Mesendoderm (in vitro differentiated cells): ENCODE data around the gene SLC16A10.

Source experiments
- DNase-seq: peaks from one replicate; pipeline ENCODE4 v3.0.0; 2013
- H2AK5ac ChIP-seq: 2 replicates; pipeline ENCODE4 v1.6.1; 2013; ENCODE audit warnings: low read length, inconsistent platforms
- H2BK120ac ChIP-seq: 2 replicates; pipeline ENCODE4 v1.6.1; 2013; ENCODE audit warnings: low read depth, mild to moderate bottlenecking, low read length, moderate library complexity, mixed read lengths
- H2BK15ac ChIP-seq: replicated peaks from 2 replicates; pipeline ENCODE4 v1.6.1; 2013; ENCODE audit warnings: low read depth, mild to moderate bottlenecking, moderate library complexity
- H2BK5ac ChIP-seq: 2 replicates; pipeline ENCODE4 v1.6.1; 2013; ENCODE audit warnings: low read length, inconsistent platforms
- H3K18ac ChIP-seq: 2 replicates; pipeline ENCODE4 v1.6.1; 2013; ENCODE audit warnings: mild to moderate bottlenecking, low read length, mixed read lengths
- H3K23ac ChIP-seq: one replicate; pipeline ENCODE4 v1.6.1; 2013; ENCODE audit warnings: low read length
- H3K27ac ChIP-seq: 2 replicates; pipeline ENCODE4 v1.5.1; 2013; ENCODE audit warnings: low read depth, mild to moderate bottlenecking, inconsistent platforms, low read length, moderate library complexity
- H3K27me3 ChIP-seq: 2 replicates; pipeline ENCODE4 v1.6.1; 2013; ENCODE audit warnings: low read length, control low read depth, mild to moderate bottlenecking, inconsistent platforms; ENCODE audit not compliant: insufficient read depth, poor library complexity
- H3K36me3 ChIP-seq: 2 replicates; pipeline ENCODE4 v1.6.1; 2013; ENCODE audit warnings: low read length, inconsistent platforms; ENCODE audit not compliant: control insufficient read depth, insufficient read depth
- H3K4ac ChIP-seq: one replicate; pipeline ENCODE4 v1.6.1; 2013; ENCODE audit warnings: low read depth, mild to moderate bottlenecking, low read length, moderate library complexity
- H3K4me1 ChIP-seq: 2 replicates; pipeline ENCODE4 v1.6.1; 2013; ENCODE audit warnings: low read depth, low read length, inconsistent platforms; ENCODE audit not compliant: control insufficient read depth
- H3K4me2 ChIP-seq: 2 replicates; pipeline ENCODE4 v1.6.1; 2013; ENCODE audit warnings: low read length
- H3K4me3 ChIP-seq: 2 replicates; pipeline ENCODE4 v1.5.1; 2013; ENCODE audit warnings: mild to moderate bottlenecking, low read length
- H3K56ac ChIP-seq: one replicate; pipeline ENCODE4 v1.6.1; 2013; ENCODE audit warnings: low read length
- H3K79me1 ChIP-seq: 2 replicates; pipeline ENCODE4 v1.6.1; 2013; ENCODE audit warnings: low read length, inconsistent platforms
- H3K79me2 ChIP-seq: 2 replicates; pipeline ENCODE4 v1.6.1; 2013; ENCODE audit warnings: mild to moderate bottlenecking, low read length; ENCODE audit not compliant: control insufficient read depth, insufficient read depth
- H3K9ac ChIP-seq: 2 replicates; pipeline ENCODE4 v1.6.1; 2013; ENCODE audit warnings: low read length, inconsistent platforms
- H4K5ac ChIP-seq: one replicate; pipeline ENCODE4 v1.6.1; 2013; ENCODE audit warnings: low read length
- H4K8ac ChIP-seq: one replicate; pipeline ENCODE4 v1.6.1; 2013; ENCODE audit warnings: low read depth, mild to moderate bottlenecking, control low read depth, low read length, moderate library complexity
- WGBS: extraction: QIAGEN DNeasy Blood & Tissue Kit; methylation state at CpG from one replicate; pipeline ENCODE4 v1.1.7; 2013; ENCODE audit warnings: low lambda C conversion rate, missing lambda C conversion rate; ENCODE audit not compliant: insufficient coverage; ENCODE audit errors: extremely low coverage; 5-methylcytosine and 5-hydroxymethylcytosine counted together

The SLC16A10 gene

GRCh38 chr6:111175109-111175508 is 87.8 kb downstream of the SLC16A10 start:
- WGBS = no CpG with 5 or more reads among the region's 2 CpGs
- no peaks in the 10 kb centered on the region for H3K4me1 ChIP-seq
- H3K27ac ChIP-seq = no peak overlapping the region
- no peak overlapping the region for H4K8ac ChIP-seq
- H3K79me2 ChIP-seq = no peaks in the 10 kb centered on the region
- H2BK15ac ChIP-seq = no peak overlapping the region
- H2AK5ac ChIP-seq = no peak overlapping the region
- H2BK5ac ChIP-seq = no peak overlapping the region
- no peak overlapping the region for H3K4ac ChIP-seq
- no peak overlapping the region for H3K9ac ChIP-seq
- H3K4me3 ChIP-seq = no peak overlapping the region
- H3K79me1 ChIP-seq = no peaks in the 10 kb centered on the region
- H2BK120ac ChIP-seq = no peak overlapping the region
- H3K4me2 ChIP-seq = no peak overlapping the region
- no peaks in the 10 kb centered on the region for H3K36me3 ChIP-seq
- no peak for DNase-seq
- no peak overlapping the region for H3K18ac ChIP-seq
- H3K27me3 ChIP-seq = no peaks in the 10 kb centered on the region
- H3K23ac ChIP-seq = no peak overlapping the region
- H4K5ac ChIP-seq = no peak overlapping the region
- H3K56ac ChIP-seq = no peak overlapping the region

- H3K9ac ChIP-seq = no peak overlapping the region
- no peaks in the 10 kb centered on the region for H3K79me1 ChIP-seq
- H3K4me2 ChIP-seq = no peak overlapping the region
- H2BK15ac ChIP-seq = no peak overlapping the region
- no peak overlapping the region for H4K8ac ChIP-seq
- H4K5ac ChIP-seq = no peak overlapping the region
- H3K27ac ChIP-seq = no peak overlapping the region
- H3K18ac ChIP-seq = no peak overlapping the region
- no peaks in the 10 kb centered on the region for H3K4me1 ChIP-seq
- no peaks in the 10 kb centered on the region for H3K36me3 ChIP-seq
- H3K56ac ChIP-seq = no peak overlapping the region
- no peak overlapping the region for H3K4ac ChIP-seq
- no CpG with 5 or more reads among the region's 2 CpGs for WGBS
- DNase-seq = no peak
- no peak overlapping the region for H3K23ac ChIP-seq
- no peak overlapping the region for H2BK120ac ChIP-seq
- no peaks in the 10 kb centered on the region for H3K27me3 ChIP-seq
- H2BK5ac ChIP-seq = no peak overlapping the region
- no peaks in the 10 kb centered on the region for H3K79me2 ChIP-seq
- no peak overlapping the region for H3K4me3 ChIP-seq
- no peak overlapping the region for H2AK5ac ChIP-seq
Measured at GRCh38 chr6:111176038-111176759, 88.9 kb downstream of the SLC16A10 start.

DNA sequence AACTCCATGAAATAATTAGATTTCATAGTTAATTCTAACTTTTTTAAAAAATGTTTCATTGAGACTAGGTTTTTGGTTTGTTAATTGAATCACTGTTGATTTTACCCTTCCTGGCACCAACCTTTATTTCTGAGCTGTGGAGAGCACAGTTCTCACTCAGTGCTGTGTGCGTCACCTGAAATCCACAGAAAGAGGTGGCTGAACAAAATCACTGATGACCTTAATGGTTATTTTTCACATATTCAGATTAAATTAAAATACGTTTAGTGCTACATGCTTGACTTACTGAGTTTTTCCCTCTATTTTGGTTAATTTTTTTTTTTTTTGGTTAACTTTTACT is 89.4 kb downstream of the SLC16A10 start:
- no peak overlapping the region for H3K4me3 ChIP-seq
- H3K56ac ChIP-seq = no peak overlapping the region
- no peaks in the 10 kb centered on the region for H3K79me2 ChIP-seq
- no peak overlapping the region for H4K5ac ChIP-seq
- DNase-seq = no peak
- no peak overlapping the region for H3K27ac ChIP-seq
- H3K4me1 ChIP-seq = no peaks in the 10 kb centered on the region
- no peak overlapping the region for H2AK5ac ChIP-seq
- no peak overlapping the region for H3K4ac ChIP-seq
- H2BK15ac ChIP-seq = no peak overlapping the region
- H2BK5ac ChIP-seq = no peak overlapping the region
- no peaks in the 10 kb centered on the region for H3K79me1 ChIP-seq
- no peak overlapping the region for H3K23ac ChIP-seq
- no peak overlapping the region for H3K4me2 ChIP-seq
- no peak overlapping the region for H2BK120ac ChIP-seq
- no peaks in the 10 kb centered on the region for H3K36me3 ChIP-seq
- H4K8ac ChIP-seq = no peak overlapping the region
- H3K9ac ChIP-seq = no peak overlapping the region
- H3K27me3 ChIP-seq = no peaks in the 10 kb centered on the region
- no peak overlapping the region for H3K18ac ChIP-seq
- WGBS = no CpG with 5 or more reads among the region's 2 CpGs

DNA sequence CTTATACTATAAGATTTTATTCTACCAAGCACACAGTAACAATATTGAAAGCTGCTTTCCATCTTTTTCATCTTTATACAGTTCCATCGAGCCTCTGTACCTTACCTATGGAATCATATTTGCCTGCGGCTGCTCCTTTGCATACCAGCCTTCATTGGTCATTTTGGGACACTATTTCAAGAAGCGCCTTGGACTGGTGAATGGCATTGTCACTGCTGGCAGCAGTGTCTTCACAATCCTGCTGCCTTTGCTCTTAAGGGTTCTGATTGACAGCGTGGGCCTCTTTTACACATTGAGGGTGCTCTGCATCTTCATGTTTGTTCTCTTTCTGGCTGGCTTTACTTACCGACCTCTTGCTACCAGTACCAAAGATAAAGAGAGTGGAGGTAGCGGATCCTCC is 89.8 kb downstream of the SLC16A10 start:
- DNase-seq = no peak
- Histone ChIP-seq H3K4me3 (no peak overlapping the region), H3K4me1 (no peaks in the 10 kb centered on the region), H3K9ac (no peak overlapping the region), H2BK15ac (no peak overlapping the region), H3K4me2 (no peak overlapping the region), H3K79me1 (no peaks in the 10 kb centered on the region), H2BK5ac (no peak overlapping the region), H3K36me3 (no peaks in the 10 kb centered on the region), H3K79me2 (no peaks in the 10 kb centered on the region), H3K27ac (no peak overlapping the region), H3K27me3 (no peaks in the 10 kb centered on the region), H3K4ac (no peak overlapping the region), H4K8ac (no peak overlapping the region), H2AK5ac (no peak overlapping the region), H3K56ac (no peak overlapping the region), H4K5ac (no peak overlapping the region), H3K23ac (no peak overlapping the region), H2BK120ac (no peak overlapping the region), H3K18ac (no peak overlapping the region)
- WGBS = no CpG with 5 or more reads among the region's 6 CpGs

- Histone ChIP-seq H4K8ac (no peak overlapping the region), H3K27ac (no peak overlapping the region)
- WGBS = no CpG with 5 or more reads among the region's 5 CpGs
Measured at GRCh38 chr6:111183702-111184517, 96.6 kb downstream of the SLC16A10 start.

More at GRCh38 chr6:111183702-111184517, 96.6 kb downstream of the SLC16A10 start:
- H3K4me2 ChIP-seq = no peak overlapping the region
- H3K79me1 ChIP-seq = no peaks in the 10 kb centered on the region
- no peak overlapping the region for H3K56ac ChIP-seq
- no peaks in the 10 kb centered on the region for H3K79me2 ChIP-seq
- H2BK120ac ChIP-seq = no peak overlapping the region
- H4K5ac ChIP-seq = no peak overlapping the region
- H3K23ac ChIP-seq = no peak overlapping the region
- H3K36me3 ChIP-seq = no peaks in the 10 kb centered on the region
- H3K4me1 ChIP-seq = no peaks in the 10 kb centered on the region
- no peak for DNase-seq
- H3K4me3 ChIP-seq = no peak overlapping the region
- no peaks in the 10 kb centered on the region for H3K27me3 ChIP-seq
- H2BK5ac ChIP-seq = no peak overlapping the region
- no peak overlapping the region for H3K4ac ChIP-seq
- no peak overlapping the region for H3K18ac ChIP-seq
- H2AK5ac ChIP-seq = no peak overlapping the region
- no peak overlapping the region for H3K9ac ChIP-seq
- no peak overlapping the region for H2BK15ac ChIP-seq
